IPS-20b (cell line): Measurements from ENCODE around the gene CHST7.
A peak's percentile ranks its signal among the peaks of the same experiment; 100 is the strongest.

Experiments used
- H3K27ac ChIP-seq: one replicate; pipeline ENCODE4 v1.5.1; 2013; ENCODE audit warnings: low read length
- H3K27me3 ChIP-seq: 2 replicates; pipeline ENCODE4 v1.6.1; 2013; ENCODE audit warnings: mild to moderate bottlenecking, low read length, inconsistent platforms; ENCODE audit not compliant: insufficient read depth
- H3K36me3 ChIP-seq: 2 replicates; pipeline ENCODE4 v1.6.1; 2013; ENCODE audit warnings: low read depth, mild to moderate bottlenecking, inconsistent platforms, low read length, moderate library complexity; ENCODE audit not compliant: insufficient read depth
- H3K4me1 ChIP-seq: 2 replicates; pipeline ENCODE4 v1.6.1; 2013; ENCODE audit warnings: mild to moderate bottlenecking, control low read depth, inconsistent platforms, low read length, moderate library complexity; ENCODE audit not compliant: insufficient read depth
- H3K4me3 ChIP-seq: 2 replicates; pipeline ENCODE4 v1.5.1; 2013; ENCODE audit warnings: mild to moderate bottlenecking, low read length, inconsistent platforms
- H3K9ac ChIP-seq: 2 replicates; pipeline ENCODE4 v1.6.1; 2013; ENCODE audit warnings: low read depth, mild to moderate bottlenecking, inconsistent platforms, low read length, moderate library complexity
- H3K9me3 ChIP-seq: 2 replicates; pipeline ENCODE4 v1.6.1; 2013; ENCODE audit warnings: mild to moderate bottlenecking, low read depth, low read length, inconsistent platforms; ENCODE audit not compliant: insufficient read depth

CHST7 gene

GRCh38 chrX:46587753-46588171, 14.2 kb downstream of the CHST7 start:
- H3K4me1 ChIP-seq, result peaks cover 20% of the 10 kb centered on the region; the same call in 1 of the 2 replicates
- H3K9ac ChIP-seq, result peak overlapping the region; percentile 24; the same call in 1 of the 2 replicates
- H3K9me3 ChIP-seq, result no peaks in the 10 kb centered on the region
- no peaks in the 10 kb centered on the region for H3K27me3 ChIP-seq
- H3K27ac ChIP-seq, result no peak overlapping the region
- H3K4me3 ChIP-seq, result peak overlapping the region; percentile 51; the same call in 1 of the 2 replicates
- no peaks in the 10 kb centered on the region for H3K36me3 ChIP-seq

DNA sequence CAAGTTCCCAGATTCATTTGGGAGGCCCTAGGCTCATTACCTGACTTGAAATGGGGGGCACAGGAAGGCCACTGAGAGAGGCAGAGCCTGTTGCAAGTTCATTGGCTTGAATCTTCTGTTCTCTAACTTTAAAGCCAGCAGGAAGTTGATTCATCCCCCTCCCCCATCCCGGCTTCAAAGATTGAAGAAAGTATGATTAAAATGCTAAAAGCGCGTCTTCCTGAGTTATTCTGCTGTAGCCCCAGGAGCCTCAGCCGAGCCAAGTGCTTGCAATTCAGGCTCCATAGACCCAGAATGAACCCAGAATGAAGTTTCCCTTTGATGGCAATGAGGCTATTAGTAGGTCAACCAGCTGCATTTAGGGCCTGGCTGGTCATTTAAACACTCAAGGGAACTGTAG, 14.7 kb downstream of the CHST7 start:
- Histone ChIP-seq H3K9me3 (no peaks in the 10 kb centered on the region), H3K36me3 (no peaks in the 10 kb centered on the region), H3K4me1 (peaks cover 16% of the 10 kb centered on the region; the same call in 1 of the 2 replicates), H3K27ac (no peak overlapping the region), H3K27me3 (no peaks in the 10 kb centered on the region), H3K9ac (peak overlapping the region; percentile 24; the same call in 1 of the 2 replicates), H3K4me3 (peak overlapping the region; percentile 51; the same call in 1 of the 2 replicates)

- H3K36me3 ChIP-seq, result no peaks in the 10 kb centered on the region
- no peak overlapping the region for H3K4me3 ChIP-seq
- H3K27ac ChIP-seq, result no peak overlapping the region
- H3K4me1 ChIP-seq, result peaks cover 16% of the 10 kb centered on the region; the same call in 1 of the 2 replicates
- no peaks in the 10 kb centered on the region for H3K27me3 ChIP-seq
- H3K9ac ChIP-seq, result no peak overlapping the region
- H3K9me3 ChIP-seq, result no peaks in the 10 kb centered on the region
Measured at GRCh38 chrX:46589977-46590723, 16.6 kb downstream of the CHST7 start.

GRCh38 chrX:46595084-46595483, 21.5 kb downstream of the CHST7 start:
- H3K27ac ChIP-seq, result no peak overlapping the region
- no peak overlapping the region for H3K4me3 ChIP-seq
- no peaks in the 10 kb centered on the region for H3K9me3 ChIP-seq
- H3K27me3 ChIP-seq, result no peaks in the 10 kb centered on the region
- no peak overlapping the region for H3K9ac ChIP-seq
- peaks cover 3% of the 10 kb centered on the region; the same call in 1 of the 2 replicates for H3K4me1 ChIP-seq
- no peaks in the 10 kb centered on the region for H3K36me3 ChIP-seq

DNA sequence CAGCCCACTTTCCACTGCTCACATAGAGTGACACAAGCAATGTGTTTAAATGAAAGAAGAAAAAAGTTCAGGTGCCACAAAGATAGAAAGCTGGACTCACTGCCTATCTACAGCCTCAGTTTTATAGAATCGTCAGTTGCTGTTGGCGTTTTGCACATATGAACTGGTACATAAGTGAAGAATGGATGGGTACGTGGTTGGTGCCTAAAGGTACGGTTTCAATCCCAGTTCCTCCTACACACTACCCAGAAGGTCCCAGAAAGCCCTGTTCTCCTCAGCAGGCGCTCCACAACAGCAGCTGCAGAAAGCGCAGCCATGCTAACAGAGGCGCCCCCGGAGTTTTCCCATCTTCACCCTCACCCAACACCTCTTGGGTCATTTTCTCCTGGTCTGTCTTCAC, 23.6 kb downstream of the CHST7 start:
- Histone ChIP-seq H3K36me3 (peaks cover 2% of the 10 kb centered on the region; the same call in 1 of the 2 replicates), H3K27ac (no peak overlapping the region), H3K4me3 (no peak overlapping the region), H3K27me3 (no peaks in the 10 kb centered on the region), H3K4me1 (peaks cover 3% of the 10 kb centered on the region; the same call in 1 of the 2 replicates), H3K9me3 (no peaks in the 10 kb centered on the region), H3K9ac (no peak overlapping the region)

- Histone ChIP-seq H3K9me3 (no peaks in the 10 kb centered on the region), H3K27me3 (no peaks in the 10 kb centered on the region), H3K4me1 (peaks cover 3% of the 10 kb centered on the region; the same call in 1 of the 2 replicates), H3K36me3 (peaks cover 4% of the 10 kb centered on the region; the same call in 1 of the 2 replicates), H3K27ac (no peak overlapping the region), H3K4me3 (no peak overlapping the region), H3K9ac (no peak overlapping the region)
Measured at GRCh38 chrX:46597771-46598170, 24.2 kb downstream of the CHST7 start.

GRCh38 chrX:46599051-46599560, 25.5 kb downstream of the CHST7 start:
- H3K27me3 ChIP-seq, result no peaks in the 10 kb centered on the region
- H3K4me3 ChIP-seq, result no peak overlapping the region
- no peaks in the 10 kb centered on the region for H3K9me3 ChIP-seq
- no peak overlapping the region for H3K27ac ChIP-seq
- peaks cover 3% of the 10 kb centered on the region; the same call in 1 of the 2 replicates for H3K4me1 ChIP-seq
- H3K36me3 ChIP-seq, result peaks cover 4% of the 10 kb centered on the region; the same call in 1 of the 2 replicates
- H3K9ac ChIP-seq, result no peak overlapping the region

DNA sequence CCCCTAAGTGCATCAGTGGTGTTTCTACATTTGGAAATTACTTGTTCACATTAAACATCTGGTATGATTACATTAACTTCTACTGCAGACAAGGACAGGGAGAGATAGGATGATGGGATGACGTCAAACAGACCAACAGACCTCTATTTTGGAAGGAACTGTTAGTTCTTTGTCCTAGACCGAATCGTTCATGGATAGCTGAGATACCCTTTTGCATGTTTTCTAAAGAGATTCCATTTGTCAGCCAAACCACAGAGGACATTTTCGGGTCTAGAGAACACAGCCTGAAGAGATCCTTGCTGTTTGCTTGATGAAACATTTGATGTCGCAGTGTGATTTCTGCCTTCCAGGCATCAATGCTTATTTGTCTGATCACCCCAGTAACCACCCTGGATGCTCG, 27.7 kb downstream of the CHST7 start:
- no peak overlapping the region for H3K27ac ChIP-seq
- no peaks in the 10 kb centered on the region for H3K27me3 ChIP-seq
- no peak overlapping the region for H3K9ac ChIP-seq

GRCh38 chrX:46602468-46603102, 29.0 kb downstream of the CHST7 start:
- H3K9me3 ChIP-seq, result no peaks in the 10 kb centered on the region
- no peak overlapping the region for H3K9ac ChIP-seq
- no peaks in the 10 kb centered on the region for H3K27me3 ChIP-seq
- no peak overlapping the region for H3K4me3 ChIP-seq
- peaks cover 8% of the 10 kb centered on the region; the same call in 1 of the 2 replicates for H3K36me3 ChIP-seq
- peaks cover 2% of the 10 kb centered on the region; the same call in 1 of the 2 replicates for H3K4me1 ChIP-seq
- H3K27ac ChIP-seq, result no peak overlapping the region

More for the DNA sequence above, 27.7 kb downstream of the CHST7 start:
- Histone ChIP-seq H3K4me1 (peaks cover 3% of the 10 kb centered on the region; the same call in 1 of the 2 replicates), H3K9me3 (no peaks in the 10 kb centered on the region), H3K4me3 (no peak overlapping the region), H3K36me3 (peaks cover 4% of the 10 kb centered on the region; the same call in 1 of the 2 replicates)

GRCh38 chrX:46607916-46608315, 34.4 kb downstream of the CHST7 start:
- Histone ChIP-seq H3K9ac (no peak overlapping the region), H3K4me3 (no peak overlapping the region), H3K36me3 (0 out of 2 replicates have a peak, but pooled peaks cover 4% of the 10 kb centered on the region), H3K9me3 (no peaks in the 10 kb centered on the region), H3K4me1 (no peaks in the 10 kb centered on the region), H3K27ac (no peak overlapping the region), H3K27me3 (no peaks in the 10 kb centered on the region)

GRCh38 chrX:46610070-46610658, 36.6 kb downstream of the CHST7 start:
- H3K27ac ChIP-seq, result no peak overlapping the region
- no peaks in the 10 kb centered on the region for H3K9me3 ChIP-seq
- no peaks in the 10 kb centered on the region for H3K4me1 ChIP-seq
- H3K9ac ChIP-seq, result no peak overlapping the region
- H3K36me3 ChIP-seq, result 0 out of 2 replicates have a peak, but pooled peaks cover 4% of the 10 kb centered on the region
- H3K27me3 ChIP-seq, result no peaks in the 10 kb centered on the region
- H3K4me3 ChIP-seq, result no peak overlapping the region
